ENCODE data around the gene SLC25A43. TPM values are rescaled to one million over a fixed set of nuclear protein-coding genes. Genes with fewer than 3 reads are reported as not detected.
A peak's percentile ranks its signal among the peaks of the same experiment; 100 is the strongest.

The SLC25A43 gene
- total and polyA plus RNA-seq, 9 of the 15 experiments (the other 6 are each of a cell fraction or from before 2014, with no cell fraction given) = 1.3 to 8.4 (median 4.0) TPM

GRCh38 chrX:119467842-119468550 is 68.9 kb downstream of the SLC25A43 start, which contains the start of gene SLC25A5 (continued):
- TF ChIP-seq ZNF274 (IDR thresholded peaks at IDR 0.05; ENCODE audit: borderline replicate concordance, low read depth, low read length) = no peak
- peak; percentile 69; the same call in 1 of the 2 replicates for TF ChIP-seq MBD2 (IDR thresholded peaks at IDR 0.05; ENCODE audit: borderline replicate concordance, low read depth)
- no peak for TF ChIP-seq HNRNPL (IDR thresholded peaks at IDR 0.05; ENCODE audit: low read depth, low read length)

DNA sequence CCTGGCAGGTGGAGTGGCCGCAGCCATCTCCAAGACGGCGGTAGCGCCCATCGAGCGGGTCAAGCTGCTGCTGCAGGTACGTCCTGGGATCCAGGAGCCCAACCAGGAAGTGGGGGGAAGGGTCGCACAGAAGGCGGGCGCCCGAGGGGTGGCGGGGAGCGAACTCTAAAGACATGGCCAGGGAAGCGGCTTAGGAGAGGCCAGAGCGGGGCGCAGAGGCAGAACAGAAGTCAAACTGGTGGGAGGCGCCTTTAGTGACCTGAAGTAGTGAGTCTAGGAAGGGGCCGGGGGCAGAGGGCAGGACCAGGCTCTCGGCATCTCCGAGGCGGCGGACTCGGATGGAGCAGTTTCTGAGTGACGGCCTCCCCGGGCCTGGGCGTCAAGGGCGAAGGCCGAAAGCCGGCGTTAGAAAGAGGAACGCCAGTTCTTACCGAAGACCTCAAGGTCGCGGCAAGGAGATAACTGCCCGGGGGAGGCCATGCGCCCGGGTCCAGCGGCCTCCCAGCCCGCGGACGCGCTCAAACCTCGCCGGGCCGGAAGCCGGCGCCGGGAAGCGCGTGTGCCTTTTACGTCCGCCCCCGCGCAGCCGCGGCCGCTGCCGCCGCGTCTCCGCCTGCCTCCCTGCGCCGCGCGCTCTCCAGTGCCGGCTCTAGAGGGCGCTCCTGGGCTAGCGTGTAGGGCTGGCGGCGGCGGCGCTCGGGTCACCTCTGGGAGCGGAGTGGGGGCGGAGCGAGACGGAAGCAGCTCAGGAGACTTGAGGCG is 69.6 kb downstream of the SLC25A43 start:
- DNase-seq (ENCODE audit: extremely low read depth in 1 of 4, low spot score in 3 of 4) (peak; percentile 73 to 94 (median 80)), FAIRE-seq (peak; percentile 74), ATAC-seq (peak; percentile 86)
- ChIA-PET CTCF (ENCODE audit: low intra/inter-chr PET ratio) (interaction anchor here (1.0 to 1.5 kb wide), 2 partner anchors 14 to 44 kb away, joined by 4 to 8 read pairs; no protein-coding TSS in a partner anchor), POLR2A (interaction anchor here (0.6 to 2.9 kb wide), 8 partner anchors 9 to 132 kb away, joined by 3 to 22 read pairs (median 4); no protein-coding TSS in a partner anchor)
- peak overlapping the region; percentile 97 to 99 for H3K9ac ChIP-seq (ENCODE audit: insufficient read depth in 1 of 2, low read depth in 2 of 2, low read length in 2 of 2)
- peaks cover 18% of the 10 kb centered on the region for H4K20me1 ChIP-seq (replicated peaks; ENCODE audit: control insufficient read depth, insufficient read depth, low read length)
- WGBS (ENCODE audit: insufficient coverage, low coverage, missing lambda C conversion rate) = under 1% methylated on average over 40 of the region's 78 CpGs
- peak overlapping the region; percentile 76 for H2AFZ ChIP-seq (ENCODE audit: low read depth, low read length)
- peak overlapping the region; percentile 99 for H3K4me3 ChIP-seq
- peaks cover 28% of the 10 kb centered on the region for H3K36me3 ChIP-seq (ENCODE audit: control insufficient read depth, insufficient read depth, low read length)
- peaks cover 25% of the 10 kb centered on the region for H3K79me2 ChIP-seq (ENCODE audit: control insufficient read depth, insufficient read depth, low read length)
- peak overlapping the region; percentile 93 for H3K4me2 ChIP-seq (ENCODE audit: insufficient read depth, low read length)
- peaks cover 14 to 18% of the 10 kb centered on the region in 2 experiments; a peak in 4 of 5 replicates for H3K4me1 ChIP-seq (replicated peaks in 1 of 2; ENCODE audit: control insufficient read depth in 2 of 2, insufficient read depth in 2 of 2, low read length in 2 of 2)
- no peaks in the 10 kb centered on the region for H3K9me3 ChIP-seq (replicated peaks; ENCODE audit: control insufficient read depth, insufficient read depth, low read depth, low read length)
- BruUV-seq (replicated peaks) = no TSS peak
- peaks cover 2% of the 10 kb centered on the region for H3K9me1 ChIP-seq (ENCODE audit: control insufficient read depth, insufficient read depth, low read length)
- intact Hi-C loops (cut with micrococcal nuclease) (loop anchor here (2.0 kb wide), 1 partner anchor 44 kb away; no protein-coding TSS in a partner anchor), in situ Hi-C loops (cut with MboI) (no loop called here)
- peak overlapping the region; percentile 98 for H3K27ac ChIP-seq (ENCODE audit: extremely low read depth, low read depth, low read length)
- H3K27me3 ChIP-seq (ENCODE audit: control insufficient read depth in 2 of 2, insufficient read depth in 2 of 2, low read length in 2 of 2) = no peaks in the 10 kb centered on the region
- TF ChIP-seq NONO (IDR thresholded peaks at IDR 0.05; ENCODE audit: low read depth in 2 of 2, low read length in 1 of 2) (peak in 1 of 2 experiments; percentile 83), RBM39 (optimal IDR thresholded peaks at IDR 0.05; ENCODE audit: low read depth, low read length) (peak; percentile 42), TAF1 (IDR thresholded peaks at IDR 0.05; ENCODE audit: control insufficient read depth, extremely low read depth, insufficient read depth, low read length, severe bottlenecking) (peak; percentile 60), HMGN3 (IDR thresholded peaks at IDR 0.05; ENCODE audit: borderline replicate concordance, extremely low read depth, insufficient read length, low read depth, low read length) (peak; percentile 82), RFX7 (CRISPR knock-in tag; IDR thresholded peaks at IDR 0.05) (peak; percentile 72; the same call in 1 of the 2 replicates), KDM5B (IDR thresholded peaks at IDR 0.05; ENCODE audit: insufficient replicate concordance, low read depth, low read length) (peak; percentile 0), ZNF232 (CRISPR knock-in tag; IDR thresholded peaks at IDR 0.05) (peak; percentile 61; the same call in 1 of the 2 replicates), ZNF584 (CRISPR knock-in tag; IDR thresholded peaks at IDR 0.05; ENCODE audit: low read depth) (no peak), GABPB1 (CRISPR knock-in tag; IDR thresholded peaks at IDR 0.05) (peak; percentile 74), RBBP5 (IDR thresholded peaks at IDR 0.05; ENCODE audit: borderline replicate concordance, insufficient read depth, low read length, poor library complexity, severe bottlenecking) (peak; percentile 67), CBX1 (IDR thresholded peaks at IDR 0.05; ENCODE audit: low read depth) (peak; percentile 72; the same call in 1 of the 2 replicates), POLR2G (IDR thresholded peaks at IDR 0.05; ENCODE audit: low read depth, low read length) (peak; percentile 88), SP1 (CRISPR knock-in tag; IDR thresholded peaks at IDR 0.05) (0 out of 2 replicates have a peak, but pooled peaks have one; percentile 21)
- TF ChIP-seq, protein P1, sequence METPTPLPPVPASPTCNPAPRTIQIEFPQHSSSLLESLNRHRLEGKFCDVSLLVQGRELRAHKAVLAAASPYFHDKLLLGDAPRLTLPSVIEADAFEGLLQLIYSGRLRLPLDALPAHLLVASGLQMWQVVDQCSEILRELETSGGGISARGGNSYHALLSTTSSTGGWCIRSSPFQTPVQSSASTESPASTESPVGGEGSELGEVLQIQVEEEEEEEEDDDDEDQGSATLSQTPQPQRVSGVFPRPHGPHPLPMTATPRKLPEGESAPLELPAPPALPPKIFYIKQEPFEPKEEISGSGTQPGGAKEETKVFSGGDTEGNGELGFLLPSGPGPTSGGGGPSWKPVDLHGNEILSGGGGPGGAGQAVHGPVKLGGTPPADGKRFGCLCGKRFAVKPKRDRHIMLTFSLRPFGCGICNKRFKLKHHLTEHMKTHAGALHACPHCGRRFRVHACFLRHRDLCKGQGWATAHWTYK (CRISPR knock-in tag; IDR thresholded peaks at IDR 0.05) = peak; percentile 64; the same call in 1 of the 2 replicates
